NCI-H524 (cell line): ENCODE data around the gene LGALS3BP.

ENCODE experiments used
- DNase-seq, 2 experiments: peaks; one replicate each; lab custom pipeline; 2025; lab: John Stamatoyannopoulos, UW

The LGALS3BP gene

GRCh38 chr17:78935419-78936323, 44.1 kb downstream of the LGALS3BP start:
- peak; percentile 92 to 97 for DNase-seq

- DNase-seq, result no peak
Observed at GRCh38 chr17:78934681-78935418, 44.9 kb downstream of the LGALS3BP start.

- peak; percentile 98 to 99 for DNase-seq
Observed at GRCh38 chr17:78933959-78934568, 45.7 kb downstream of the LGALS3BP start.

- peak in 1 of 2 experiments; percentile 56 for DNase-seq
Observed at GRCh38 chr17:78933025-78933958, 46.4 kb downstream of the LGALS3BP start.

GRCh38 chr17:78929908-78930775, 49.6 kb downstream of the LGALS3BP start:
- peak in 1 of 2 experiments; percentile 75 for DNase-seq

- DNase-seq, result no peak
Observed at GRCh38 chr17:78925662-78926555, 53.8 kb downstream of the LGALS3BP start.

- DNase-seq, result peak; percentile 81 to 95
Observed at GRCh38 chr17:78925234-78925633, 54.5 kb downstream of the LGALS3BP start, which contains the start of gene TIMP2. TSS of gene TIMP2 (minus strand) at chr17:78925387. CDS start at chr17:78925088, 299 bp downstream.

- peak in 1 of 2 experiments; percentile 35 for DNase-seq
Observed at GRCh38 chr17:78924481-78925151, 55.1 kb downstream of the LGALS3BP start.

GRCh38 chr17:78923660-78924453, 55.9 kb downstream of the LGALS3BP start:
- no peak for DNase-seq

- DNase-seq, result no peak
Observed at GRCh38 chr17:78922816-78923498, 56.8 kb downstream of the LGALS3BP start.

GRCh38 chr17:78921437-78921971, 58.2 kb downstream of the LGALS3BP start:
- no peak for DNase-seq
